Measurements from ENCODE around the gene A2M.

A2M gene

DNA sequence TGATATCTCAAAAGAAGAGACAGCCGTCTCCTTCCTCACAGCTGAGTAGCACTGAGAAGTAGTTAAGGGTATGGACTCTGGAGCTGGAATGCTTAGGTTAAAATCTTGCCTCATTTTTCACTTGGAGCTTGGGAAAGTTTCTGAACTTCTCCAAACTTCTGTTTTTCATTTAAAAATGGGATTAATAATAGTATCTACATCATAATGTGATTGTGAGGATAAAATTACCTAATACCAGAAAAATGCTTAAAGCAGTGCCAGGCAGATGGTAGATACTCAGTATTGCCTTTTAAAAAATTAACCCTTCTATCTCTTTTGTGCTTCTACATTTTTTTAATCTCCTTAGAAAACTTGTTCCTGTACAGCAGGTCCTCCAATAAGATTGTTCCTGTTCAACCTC lies 63.1 kb downstream of the A2M start:
- TF ChIP-seq CTCF (IDR thresholded peaks at IDR 0.05; ENCODE audit: insufficient read depth, low read depth, low read length, missing control alignments), result no peak
- no peak overlapping the region for H3K4me3 ChIP-seq (ENCODE audit: low read depth, low read length)
- no peak for DNase-seq (ENCODE audit: low read depth)

- TF ChIP-seq CTCF (IDR thresholded peaks at IDR 0.05; ENCODE audit: insufficient read depth, low read depth, low read length, missing control alignments), result no peak
- DNase-seq (ENCODE audit: low read depth), result no peak
- no peak overlapping the region for H3K4me3 ChIP-seq (ENCODE audit: low read depth, low read length)
Observed at GRCh38 chr12:9051158-9051550, 64.6 kb downstream of the A2M start.

GRCh38 chr12:9050521-9051157 lies 65.1 kb downstream of the A2M start:
- H3K4me3 ChIP-seq (ENCODE audit: low read depth, low read length), result no peak overlapping the region
- TF ChIP-seq CTCF (IDR thresholded peaks at IDR 0.05; ENCODE audit: insufficient read depth, low read depth, low read length, missing control alignments), result no peak
- no peak for DNase-seq (ENCODE audit: low read depth)

DNA sequence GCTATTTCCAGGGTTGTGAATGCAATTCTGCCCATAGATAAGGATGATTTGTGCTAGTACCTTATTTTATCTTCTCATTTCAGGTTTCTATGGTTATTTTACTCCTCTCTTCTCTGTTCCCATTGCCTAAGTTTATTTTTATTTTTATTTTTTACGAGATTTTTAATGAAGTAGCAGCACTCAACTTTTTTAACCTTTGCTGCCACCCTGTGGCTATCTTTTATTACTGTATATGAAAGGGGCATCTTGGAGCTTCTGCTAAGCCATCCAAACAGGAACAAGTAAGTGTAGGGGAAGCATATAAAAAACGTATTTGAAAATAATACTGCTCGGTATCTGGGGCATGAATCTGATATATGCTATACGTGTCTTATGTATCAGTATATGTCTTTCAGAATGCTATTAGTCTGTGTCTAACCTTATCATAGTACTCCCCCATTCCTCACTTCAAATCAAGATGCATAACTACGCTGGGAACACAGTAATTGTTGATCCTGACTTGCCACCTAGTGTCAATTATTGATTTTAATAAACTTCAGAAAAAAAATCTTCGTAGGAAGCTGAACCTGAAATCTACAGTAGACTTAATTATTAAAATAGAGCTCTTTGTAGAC lies 66.1 kb downstream of the A2M start:
- no peak overlapping the region for H3K4me3 ChIP-seq (ENCODE audit: low read depth, low read length)
- TF ChIP-seq CTCF (IDR thresholded peaks at IDR 0.05; ENCODE audit: insufficient read depth, low read depth, low read length, missing control alignments), result peak; percentile 41
- DNase-seq (ENCODE audit: low read depth), result peak; percentile 59

DNA sequence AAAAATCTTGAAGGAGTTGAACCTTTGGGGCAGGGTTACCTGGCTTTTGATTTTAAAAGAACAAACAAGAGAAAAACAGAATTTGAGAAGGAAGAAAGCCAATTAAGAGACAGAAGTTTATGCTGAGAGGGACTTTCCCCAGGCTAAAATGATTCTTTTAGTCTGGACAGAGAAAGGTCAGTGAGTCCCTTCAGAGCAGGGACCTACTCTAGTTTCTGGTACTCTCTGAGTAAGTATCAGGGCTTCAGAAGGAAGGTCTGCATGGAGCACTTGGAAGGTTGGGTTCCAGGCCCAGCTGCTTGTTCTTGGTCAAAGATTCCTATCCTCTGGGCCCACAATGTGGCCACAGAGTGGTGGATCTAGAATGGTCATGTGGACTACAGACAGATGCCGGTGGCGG lies 66.8 kb downstream of the A2M start:
- no peak for DNase-seq (ENCODE audit: low read depth)
- H3K4me3 ChIP-seq (ENCODE audit: low read depth, low read length), result no peak overlapping the region
- no peak for TF ChIP-seq CTCF (IDR thresholded peaks at IDR 0.05; ENCODE audit: insufficient read depth, low read depth, low read length, missing control alignments)

DNA sequence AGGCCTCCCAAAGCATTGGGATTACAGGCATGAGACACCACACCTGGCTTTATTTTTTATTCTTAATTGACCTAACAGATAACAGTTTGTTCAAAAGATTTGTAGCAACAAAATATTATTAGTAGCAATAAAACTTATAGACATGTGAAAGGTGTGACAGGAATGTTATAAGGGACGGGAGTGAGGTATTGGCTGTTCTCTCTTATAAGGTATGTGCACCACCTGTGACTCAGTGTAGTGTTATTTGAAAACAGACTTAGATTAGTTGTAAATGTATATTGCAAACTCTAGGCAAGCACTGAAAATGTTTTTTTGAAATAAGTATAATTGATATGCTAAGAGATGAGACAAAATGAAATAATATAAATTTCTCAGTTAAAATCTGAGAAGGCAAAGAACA lies 68.6 kb downstream of the A2M start:
- no peak for DNase-seq (ENCODE audit: low read depth)
- no peak overlapping the region for H3K4me3 ChIP-seq (ENCODE audit: low read depth, low read length)
- no peak for TF ChIP-seq CTCF (IDR thresholded peaks at IDR 0.05; ENCODE audit: insufficient read depth, low read depth, low read length, missing control alignments)

- no peak overlapping the region for H3K4me3 ChIP-seq (ENCODE audit: low read depth, low read length)
- TF ChIP-seq CTCF (IDR thresholded peaks at IDR 0.05; ENCODE audit: insufficient read depth, low read depth, low read length, missing control alignments), result no peak
- DNase-seq (ENCODE audit: low read depth), result no peak
Observed at GRCh38 chr12:9043766-9044165, 72.0 kb downstream of the A2M start.
